Gastroesophageal sphincter (tissue), 3 donors: ENCODE results near the gene OR2F2.

Experiments
- CTCF ChIP-seq, 4 experiments: fragments of 200-600 bp in 2 of 4; fragments of 450-650 bp in 2 of 4; sonication (generic) in 1 of 4; IDR thresholded peaks; one replicate each; pipeline ENCODE4 v1.5.1; 2017 to 2019; ENCODE audit warnings: antibody characterized with exemption in 4 of 4, mild to moderate bottlenecking in 2 of 4, moderate library complexity in 2 of 4
- POLR2AphosphoS5 ChIP-seq: sonication (generic); formaldehyde crosslinking; IDR thresholded peaks from one replicate; pipeline ENCODE4 v1.6.1; 2017; ENCODE audit warnings: antibody characterized with exemption

DNA sequence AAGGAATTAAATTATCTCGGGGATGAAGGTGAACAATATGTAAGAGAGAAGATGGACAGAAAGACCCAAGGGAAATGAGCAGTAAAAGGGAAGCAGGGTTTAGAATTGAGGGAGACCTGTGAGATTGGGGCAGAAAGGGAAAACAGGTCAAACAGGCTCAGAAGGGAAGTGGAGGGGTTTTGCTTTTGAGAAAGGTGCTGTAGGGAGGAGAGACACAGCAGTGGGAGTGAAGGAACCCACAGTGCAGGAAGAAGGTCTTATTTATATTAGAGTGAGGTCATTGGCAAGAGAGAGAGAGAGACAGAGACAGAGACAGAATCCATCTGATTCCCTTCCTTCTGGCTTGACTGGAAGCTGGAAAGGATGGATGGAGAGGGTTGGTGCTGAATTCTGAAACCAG lies 29.5 kb upstream of the OR2F2 start:
- no peak for TF ChIP-seq CTCF (IDR thresholded peaks at IDR 0.05)
- no peak for TF ChIP-seq POLR2AphosphoS5
